HG03432 (cell line): ENCODE results near the gene EML6.
"Not testable (repeated sequence)": the region's sequence is repeated elsewhere in the genome, so short reads cannot be mapped to it uniquely, and the experiment has no call there.

ENCODE experiments used
- ATAC-seq: cut with Tn5 transposase; IDR thresholded peaks from one replicate; pipeline ENCODE4 v1.9.1; 2021; ENCODE audit warnings: mild to moderate bottlenecking, moderate library complexity; ENCODE audit not compliant: unreplicated experiment

The EML6 gene

DNA sequence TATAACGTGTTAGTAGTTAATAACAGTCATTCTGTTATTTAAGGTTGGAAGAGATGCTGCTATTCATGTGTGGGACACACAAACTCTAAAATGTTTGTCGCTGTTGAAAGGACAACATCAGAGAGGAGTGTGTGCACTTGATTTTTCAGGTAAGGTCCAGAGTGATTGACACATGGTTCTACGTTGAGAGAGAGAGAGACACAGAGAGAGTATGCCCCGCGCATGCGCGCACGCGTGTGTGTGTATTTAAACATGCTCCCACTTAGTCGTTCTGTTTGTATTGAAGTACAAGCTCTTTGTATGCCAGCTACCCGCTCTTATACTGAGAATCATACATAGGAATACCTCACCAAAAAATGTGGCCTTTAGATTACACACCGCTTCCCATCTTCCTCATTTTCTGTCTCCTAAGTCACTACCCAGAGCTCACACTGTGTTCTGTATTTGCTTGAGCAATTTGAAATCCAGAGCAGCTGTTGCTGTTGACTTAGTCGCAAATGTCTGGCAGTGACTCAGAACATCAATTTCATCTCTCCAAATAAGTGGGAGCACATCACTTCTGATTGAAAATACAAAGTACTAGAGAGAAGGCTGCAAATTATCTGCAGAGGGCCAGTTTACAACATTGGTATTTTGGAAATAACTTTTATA is 148.1 kb downstream of the EML6 start:
- no peak for ATAC-seq

DNA sequence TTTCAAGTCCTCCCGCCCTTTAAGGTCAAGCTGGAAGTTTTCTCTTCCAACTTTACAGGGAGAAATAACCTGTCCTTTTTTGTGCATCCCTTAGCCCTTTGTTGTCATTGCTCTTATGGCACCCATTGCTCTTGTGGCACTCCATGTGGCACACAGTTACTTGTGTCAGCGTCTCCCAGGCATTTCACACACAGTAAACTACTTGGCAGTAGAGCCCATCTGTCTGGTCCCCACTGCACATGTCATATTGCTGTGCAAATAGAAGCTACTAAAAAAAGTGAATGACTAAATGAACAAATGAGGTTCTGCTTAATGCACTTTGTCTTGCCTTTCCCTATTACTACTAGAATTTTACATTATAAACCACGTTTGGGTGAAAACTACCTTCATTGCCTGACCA is 149.3 kb downstream of the EML6 start:
- ATAC-seq = no peak

DNA sequence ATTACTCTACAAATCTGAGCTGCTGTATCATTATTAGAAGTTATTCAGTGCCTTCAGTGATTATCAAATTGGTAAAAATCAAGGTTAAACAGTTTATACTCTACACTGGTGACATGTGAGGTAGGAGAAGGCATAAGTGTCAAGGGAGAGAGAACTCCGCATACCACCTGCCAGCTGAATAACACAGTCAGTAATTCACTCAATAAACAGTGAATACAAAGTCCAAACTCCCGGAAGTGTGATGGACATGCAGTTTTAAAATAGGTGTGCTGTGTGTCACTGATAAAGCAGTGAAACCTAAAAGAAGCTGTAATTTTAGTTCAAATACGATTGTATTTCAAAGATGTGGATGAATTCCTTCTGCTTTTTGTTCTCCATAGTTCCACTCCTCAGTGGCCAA is 149.8 kb downstream of the EML6 start:
- ATAC-seq = not testable (repeated sequence)

DNA sequence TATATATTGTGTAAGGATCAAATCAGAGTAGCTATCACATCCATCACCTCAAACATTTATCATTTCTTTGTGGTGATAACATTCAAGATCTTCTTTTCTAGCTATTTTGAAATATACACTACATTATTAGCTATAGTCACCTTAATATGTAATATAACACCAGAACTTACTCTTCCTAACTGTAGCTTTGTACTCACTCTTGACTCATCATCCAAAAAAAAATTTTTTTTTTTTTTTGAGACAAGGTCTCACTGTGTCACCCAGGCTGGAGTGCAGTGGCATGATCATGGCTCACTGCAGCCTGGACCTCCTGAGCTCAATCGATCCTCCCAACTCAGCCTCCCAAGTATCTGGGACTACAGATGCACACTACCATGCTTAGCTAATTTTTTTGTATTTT is 153.3 kb downstream of the EML6 start:
- ATAC-seq = no peak

DNA sequence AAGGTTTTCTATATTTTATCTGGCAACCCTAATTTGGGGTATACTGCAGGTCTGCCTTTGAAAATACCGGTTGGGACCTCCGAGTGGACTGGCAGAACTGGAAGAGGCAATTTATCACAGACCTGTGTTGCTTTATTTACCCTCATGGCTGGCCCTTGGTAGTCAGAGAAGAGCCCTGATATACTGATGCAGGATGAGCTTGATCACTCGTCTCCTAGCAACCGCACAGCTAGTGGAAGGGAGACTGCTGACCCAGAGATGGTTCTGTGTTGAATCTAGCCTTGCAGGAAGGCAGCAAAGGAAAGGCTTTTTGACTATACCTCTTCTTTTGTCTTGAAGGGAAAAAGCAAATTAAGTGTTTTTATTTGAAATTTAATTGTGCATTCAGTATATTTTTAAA is 154.7 kb downstream of the EML6 start:
- ATAC-seq = no peak

DNA sequence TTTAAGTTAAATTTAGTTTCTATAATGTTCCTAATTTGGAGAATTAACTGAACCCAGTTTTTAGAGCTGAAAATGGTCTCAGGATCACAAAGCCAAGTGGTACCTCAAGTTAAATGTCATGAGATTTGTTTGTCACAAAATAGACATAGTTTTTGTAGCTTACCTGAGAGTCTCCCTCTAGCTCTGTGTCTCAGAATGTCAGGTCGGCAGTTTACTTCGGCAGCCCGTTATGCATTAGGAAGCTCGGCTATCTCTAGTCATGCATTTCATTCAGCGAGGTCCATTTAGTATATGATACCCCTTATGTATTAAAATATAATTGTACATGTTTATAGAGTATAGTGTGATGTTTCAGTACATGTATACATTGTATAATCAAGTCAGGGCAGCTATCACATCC is 155.6 kb downstream of the EML6 start:
- ATAC-seq = no peak

DNA sequence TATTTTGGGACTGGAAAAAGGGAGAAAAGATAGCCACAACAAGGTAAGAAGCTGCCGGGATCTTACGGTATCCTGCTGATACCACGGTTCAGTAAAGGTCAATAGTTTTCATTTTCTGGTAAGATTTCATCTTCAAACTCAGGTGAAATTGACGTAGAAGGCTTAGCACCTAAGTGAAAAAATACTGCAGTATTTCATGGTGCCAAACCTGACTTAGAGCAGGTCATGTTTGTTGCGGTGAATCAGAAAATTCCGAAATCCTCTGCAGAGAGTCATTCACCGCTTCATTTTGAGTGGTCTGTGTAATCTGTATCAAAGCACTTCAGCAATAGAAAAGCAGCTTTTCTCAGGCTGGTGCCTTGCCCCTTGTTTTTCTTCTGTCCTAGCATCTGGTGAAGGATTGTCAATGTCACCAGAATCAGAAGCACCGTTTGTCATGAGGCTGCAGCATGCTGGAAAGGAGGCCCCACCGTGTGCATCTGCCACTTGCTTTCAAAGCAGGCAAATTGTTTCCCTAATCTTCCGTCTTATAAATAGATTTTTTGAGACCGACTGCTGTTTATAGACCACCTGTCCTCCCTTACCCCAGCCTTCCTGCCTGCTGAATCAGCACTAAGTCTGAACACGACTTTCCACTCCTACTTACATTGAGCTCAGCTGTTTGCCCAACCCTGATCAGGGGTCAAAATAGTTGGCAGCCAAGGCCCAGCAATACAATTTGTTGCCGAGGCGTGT is 156.3 kb downstream of the EML6 start:
- ATAC-seq = no peak

DNA sequence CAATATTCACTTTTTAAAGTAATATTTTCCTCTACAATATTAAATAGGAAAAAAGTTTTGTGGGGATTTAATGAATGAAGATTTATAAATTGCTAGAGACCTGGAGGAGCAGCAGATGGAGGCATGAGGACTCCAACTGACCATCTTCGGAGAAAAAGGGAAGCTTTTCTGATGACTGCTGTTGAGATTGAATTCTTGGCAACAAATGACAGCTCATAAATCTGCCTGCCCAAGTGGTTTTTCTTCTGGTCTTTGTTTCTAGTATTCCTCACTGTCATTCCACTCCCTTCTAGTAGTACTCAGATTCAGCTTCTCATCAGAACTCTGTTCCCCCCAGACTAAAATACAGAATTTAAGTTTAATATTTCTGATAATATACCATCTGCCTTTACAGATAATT is 157.0 kb downstream of the EML6 start:
- no peak for ATAC-seq

DNA sequence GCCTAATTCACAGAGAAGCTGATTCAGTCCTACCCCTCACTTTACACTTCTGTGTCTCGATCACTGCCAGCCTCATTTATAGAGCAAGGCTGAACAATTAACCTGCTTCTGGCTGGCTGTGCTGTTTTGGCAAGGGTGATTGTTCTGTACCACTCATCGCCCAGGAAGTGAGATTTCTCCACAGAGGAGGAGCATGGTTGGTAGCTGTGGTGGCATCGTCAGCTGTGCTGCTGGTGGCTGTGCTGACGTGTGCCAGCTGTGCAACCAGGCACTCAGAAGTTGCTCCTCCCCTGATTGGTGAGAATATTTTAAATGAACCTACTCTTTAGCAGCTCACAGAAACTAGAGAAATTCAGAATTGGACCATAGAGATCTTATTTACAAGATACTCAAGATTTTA is 158.3 kb downstream of the EML6 start:
- no peak for ATAC-seq

DNA sequence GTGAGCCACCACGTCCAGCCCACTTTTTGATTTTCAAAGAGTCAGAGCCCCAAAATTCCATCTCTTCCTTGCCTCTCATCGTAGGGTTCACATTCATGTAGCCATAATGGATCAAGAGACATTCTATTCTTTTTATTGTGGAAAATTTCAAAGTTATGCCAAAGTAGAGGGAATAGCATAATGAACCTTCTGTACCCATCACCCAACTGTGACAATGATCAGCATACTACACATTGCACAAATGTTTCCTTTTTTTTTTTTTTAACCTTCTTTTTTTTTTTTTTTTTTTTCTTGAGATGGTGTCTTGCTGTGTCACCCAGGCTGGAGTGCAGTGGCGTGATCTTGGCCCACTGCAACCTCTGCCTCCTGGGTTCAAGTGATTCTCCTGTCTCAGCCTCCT is 162.4 kb downstream of the EML6 start:
- ATAC-seq = no peak

DNA sequence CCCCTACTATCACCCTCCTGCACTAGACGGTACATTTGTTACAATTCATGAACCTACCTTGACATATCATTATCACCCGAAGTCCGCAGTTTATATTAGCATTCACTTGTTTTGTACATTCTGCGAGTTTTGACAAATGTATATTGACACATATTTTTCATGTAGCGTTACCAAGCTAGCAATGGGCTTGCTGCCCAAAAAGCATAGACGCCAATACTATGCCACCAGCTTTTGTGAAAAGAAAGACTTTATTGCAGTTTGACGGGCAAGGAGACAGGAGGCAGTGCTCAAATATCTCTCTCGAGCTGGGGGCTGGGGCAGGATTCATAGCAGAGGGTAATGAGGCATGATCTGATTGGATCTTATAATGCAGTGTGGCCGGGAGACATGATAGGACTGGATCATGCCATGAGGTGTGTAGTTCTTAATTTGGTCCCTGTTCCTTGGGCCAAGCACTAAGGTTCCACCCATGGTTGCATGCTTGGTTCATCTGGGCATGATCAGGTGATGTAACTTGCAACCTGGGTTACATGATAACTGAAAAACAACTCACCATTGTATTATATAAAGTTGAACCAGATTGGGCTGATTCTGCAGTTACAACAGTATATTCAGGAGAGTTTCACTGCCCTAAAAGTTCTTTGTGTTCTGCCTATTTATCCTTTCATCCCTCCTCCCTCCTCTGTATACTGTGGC is 164.5 kb downstream of the EML6 start:
- ATAC-seq = no peak

DNA sequence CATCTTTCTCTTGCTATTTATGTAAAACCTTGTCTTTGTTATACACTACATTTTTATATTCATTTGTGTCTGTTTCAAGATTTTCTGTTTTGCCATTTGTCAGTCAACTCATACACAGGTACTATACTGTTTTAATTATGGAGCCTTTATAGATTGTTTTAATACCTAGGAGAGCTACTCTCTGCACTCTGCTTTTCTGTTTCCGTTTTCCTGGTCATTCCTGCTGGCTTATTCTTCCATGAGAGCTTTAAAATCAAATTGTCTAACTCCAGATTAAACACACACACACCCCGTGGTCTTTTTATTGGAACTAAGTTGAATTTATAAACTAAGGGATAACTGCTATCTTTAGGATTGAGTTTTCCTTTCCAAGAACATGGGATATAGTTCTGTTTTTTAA is 165.6 kb downstream of the EML6 start:
- ATAC-seq = no peak

DNA sequence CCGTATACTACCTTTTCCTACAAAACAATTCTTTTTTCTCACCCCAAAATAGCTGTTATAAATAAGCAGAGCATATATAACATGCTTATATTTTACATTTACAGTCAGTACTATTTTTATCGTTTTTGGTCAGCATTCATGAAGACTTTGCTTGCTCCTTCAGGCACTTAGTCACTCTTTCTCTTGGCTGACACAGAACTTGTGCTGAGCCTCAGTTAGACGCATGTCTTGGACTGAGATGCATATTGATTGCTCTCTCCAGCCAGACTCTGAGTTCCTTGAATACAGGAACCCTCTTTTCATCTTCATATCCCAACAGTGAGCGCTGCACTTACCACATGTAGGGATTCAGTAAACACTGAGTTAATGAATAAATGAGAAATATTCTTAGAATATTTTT is 168.4 kb downstream of the EML6 start:
- ATAC-seq = no peak

DNA sequence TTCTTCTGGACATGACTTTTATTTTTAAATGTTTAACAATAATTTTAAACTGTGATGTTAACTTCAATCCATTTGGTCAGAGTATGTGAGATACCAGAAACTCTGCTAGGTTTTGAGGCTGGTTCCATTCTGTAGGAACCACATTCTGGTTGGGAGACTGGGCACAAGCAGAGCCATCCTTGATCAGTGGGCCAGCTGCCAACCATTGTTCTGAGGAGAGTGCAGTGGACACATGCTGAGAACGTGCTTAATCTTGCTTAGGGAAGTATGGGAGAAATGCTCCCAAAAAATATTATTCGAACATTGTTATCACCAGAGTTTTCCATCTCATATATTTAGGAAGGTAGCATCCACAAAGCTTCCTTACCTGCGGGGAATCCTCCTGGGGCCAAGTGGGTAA is 171.0 kb downstream of the EML6 start:
- ATAC-seq = no peak

DNA sequence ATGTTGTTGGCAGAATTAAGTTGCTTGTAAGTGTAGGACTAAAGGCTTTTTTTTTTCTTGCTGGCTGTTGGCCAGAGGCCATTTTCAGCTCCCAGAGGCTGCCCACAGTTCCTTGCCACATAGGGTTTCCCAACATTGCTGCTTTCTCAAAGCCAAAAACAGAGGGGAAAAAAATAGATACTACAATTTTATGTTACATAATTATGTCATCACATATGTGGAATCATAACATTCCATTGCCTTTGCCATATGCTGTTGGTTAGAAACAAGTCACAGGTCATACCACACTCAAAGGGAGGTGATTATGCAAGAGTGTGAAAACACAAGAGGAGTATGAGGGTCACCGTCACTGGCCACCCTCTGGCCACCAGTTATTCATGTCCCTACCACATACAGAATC is 172.3 kb downstream of the EML6 start:
- ATAC-seq = no peak

DNA sequence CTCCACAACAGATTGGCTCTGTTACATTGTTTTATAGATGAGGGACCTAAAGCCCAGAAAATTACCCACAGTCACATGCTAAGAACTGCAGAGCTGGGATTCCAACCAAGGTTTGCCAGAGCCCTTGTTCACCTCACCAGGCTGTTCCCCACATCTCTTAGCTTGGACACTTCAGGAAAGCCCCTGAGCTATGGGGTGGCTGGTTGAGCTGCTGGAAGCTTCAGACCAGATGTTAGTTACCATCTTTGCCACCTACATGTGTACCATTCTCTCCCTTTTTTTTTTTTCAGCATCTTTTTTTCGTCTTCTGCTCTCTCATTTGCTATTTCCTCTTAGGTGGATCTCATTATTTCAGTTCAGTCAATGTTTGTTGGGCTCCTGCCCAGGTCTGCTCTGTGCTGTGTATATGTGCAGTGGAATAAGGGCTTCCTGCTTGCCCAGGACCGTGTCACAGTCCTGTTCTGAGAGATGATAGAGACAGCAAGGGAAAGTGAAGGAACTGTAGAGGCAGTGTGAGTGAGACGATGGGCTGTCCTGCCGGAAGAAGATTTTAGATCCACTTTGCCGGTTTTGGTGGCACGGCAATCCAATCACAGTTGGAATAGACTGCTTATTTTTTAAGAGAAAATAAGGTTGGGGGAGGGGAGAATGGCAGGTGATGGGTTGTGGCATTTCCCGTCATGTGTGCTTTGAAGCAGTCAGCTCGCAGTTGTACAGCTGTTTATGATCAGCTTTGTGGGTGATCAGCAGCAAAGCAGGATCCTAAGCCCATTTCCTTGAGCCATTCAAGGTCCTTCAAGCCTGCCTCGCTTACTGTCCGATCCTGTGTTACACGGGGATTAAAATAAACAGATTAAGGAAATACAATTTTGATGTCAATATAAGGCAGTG is 174.2 kb downstream of the EML6 start:
- no peak for ATAC-seq

DNA sequence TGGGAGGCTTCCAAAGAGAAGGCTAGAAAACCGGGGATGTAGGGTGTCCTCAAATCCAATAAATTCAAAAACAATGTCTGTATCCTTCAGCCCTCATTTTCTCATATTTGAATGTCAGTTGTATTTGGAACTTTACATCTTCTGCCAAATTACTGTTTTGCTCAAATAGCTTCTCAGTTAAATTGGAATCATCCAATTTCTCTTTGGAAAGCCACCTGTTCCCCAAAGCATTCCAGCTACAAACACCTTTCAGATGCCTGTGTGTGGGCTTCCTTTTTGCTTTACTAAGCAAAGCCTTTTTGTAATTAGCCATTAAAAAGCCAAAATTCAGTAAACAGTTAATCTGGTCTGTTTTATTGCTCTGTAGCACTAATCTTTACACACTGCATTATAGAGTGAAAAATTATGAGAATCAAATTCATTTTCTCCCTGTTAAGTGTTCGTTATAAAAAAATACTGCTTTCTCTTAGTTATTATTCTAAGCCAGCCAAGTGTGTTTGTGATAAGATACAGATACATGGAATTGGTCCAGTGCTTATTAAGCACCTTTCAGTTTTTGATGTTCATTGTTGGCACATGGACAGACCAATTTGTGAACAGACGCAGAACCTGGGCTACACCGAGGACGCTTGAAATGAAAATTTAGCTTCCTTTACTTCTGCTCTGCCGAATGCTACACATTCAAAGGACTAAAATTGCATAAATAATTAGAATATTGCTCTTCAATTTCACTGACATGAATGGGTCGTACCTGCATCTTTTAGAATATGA is 175.2 kb downstream of the EML6 start:
- ATAC-seq = no peak

DNA sequence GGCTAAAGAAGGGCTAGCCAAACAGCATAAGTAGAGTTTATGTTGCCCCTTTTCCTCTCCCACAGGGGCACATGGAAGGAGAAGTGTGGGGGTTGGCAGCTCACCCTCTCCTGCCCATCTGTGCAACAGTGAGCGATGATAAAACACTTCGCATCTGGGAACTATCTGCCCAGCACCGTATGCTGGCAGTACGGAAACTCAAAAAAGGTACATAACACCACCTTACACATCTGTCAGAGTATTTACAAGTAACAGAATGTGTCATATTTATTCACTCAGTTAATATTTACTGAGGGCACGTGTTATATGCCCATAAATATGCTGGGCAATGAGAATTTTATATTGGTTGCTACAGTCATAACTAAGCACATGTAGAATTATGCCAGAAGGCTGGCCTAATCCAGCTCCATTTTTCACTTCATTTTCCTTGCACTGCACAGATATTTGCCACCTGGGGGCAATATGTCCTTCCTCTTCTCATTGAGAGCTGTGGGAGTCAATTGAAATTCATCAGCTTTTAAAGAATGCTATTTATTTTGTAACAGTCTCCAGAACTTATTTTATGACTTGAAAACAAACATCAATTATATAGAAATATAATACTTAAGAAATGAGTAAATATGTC is 176.2 kb downstream of the EML6 start:
- ATAC-seq = no peak

DNA sequence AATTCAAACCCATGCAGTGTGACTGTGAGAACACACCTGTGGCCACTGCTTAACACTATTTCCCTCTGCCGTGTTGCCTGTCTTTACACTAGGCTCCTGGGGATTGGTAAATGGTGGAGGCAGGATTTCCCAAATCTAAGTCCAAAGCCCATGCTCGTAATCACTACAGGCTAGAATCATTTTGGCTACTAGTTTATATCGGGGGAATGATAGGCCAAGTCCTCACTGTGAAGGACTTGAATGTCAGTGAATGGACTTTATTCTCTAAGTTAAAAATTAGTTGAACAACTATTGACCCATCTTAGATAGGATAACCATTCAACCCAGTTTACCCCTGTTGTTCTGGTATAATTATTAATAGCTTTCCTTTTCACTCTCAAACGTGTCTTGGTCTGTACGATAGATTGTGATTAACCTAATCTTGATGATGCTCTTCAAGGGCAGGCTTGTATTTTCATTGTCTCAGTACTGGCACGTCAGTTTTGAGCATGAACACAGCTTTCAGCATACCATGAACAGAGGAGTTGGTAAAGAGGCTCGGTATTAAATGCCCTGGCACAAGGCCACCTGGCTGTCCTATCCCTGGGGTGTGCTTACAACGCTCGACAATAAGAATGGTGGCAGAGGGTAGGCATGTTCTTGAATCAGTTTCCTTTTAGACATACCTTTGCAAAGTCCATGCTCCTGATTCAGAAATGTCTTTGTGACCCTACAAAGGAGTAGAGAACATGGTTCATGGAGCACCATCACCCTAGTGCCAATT is 177.9 kb downstream of the EML6 start:
- no peak for ATAC-seq
